Keratinocyte (primary cell): ENCODE results near the gene MMAB. TPM values are rescaled to one million over a fixed set of nuclear protein-coding genes. Genes with fewer than 3 reads are reported as not detected.

ENCODE experiments used
- DNase-seq: peaks from one replicate; pipeline ENCODE4 v3.0.0-alpha.2; 2011; ENCODE audit warnings: low read depth, missing footprints, low spot score
- FAIRE-seq: peaks from 2 replicates; lab custom pipeline; 2011; peaks lifted over from hg19 to GRCh38; lab: Jason Lieb, UNC
- H2AFZ ChIP-seq: 2 replicates; pipeline ENCODE4 v1.6.0; 2012; ENCODE audit warnings: low read length, control low read depth, inconsistent platforms; ENCODE audit not compliant: control insufficient read depth
- H3K27ac ChIP-seq: 2 replicates; pipeline ENCODE4 v1.5.1; 2011; ENCODE audit warnings: low read length; ENCODE audit not compliant: control insufficient read depth, insufficient read depth
- H3K27me3 ChIP-seq: 3 replicates; pipeline ENCODE4 v1.6.0; 2011; ENCODE audit warnings: low read length; ENCODE audit not compliant: control insufficient read depth, insufficient read depth; ENCODE audit errors: extremely low read depth
- H3K36me3 ChIP-seq, 2 experiments: 2 replicates in 1 of 2; 3 replicates in 1 of 2; pipeline ENCODE4 v1.5.1; 2011; ENCODE audit warnings: low read length in 2 of 2, mild to moderate bottlenecking in 1 of 2; ENCODE audit not compliant: control insufficient read depth in 2 of 2, insufficient read depth in 2 of 2; ENCODE audit errors: extremely low read depth in 1 of 2
- H3K4me1 ChIP-seq: 3 replicates; pipeline ENCODE4 v1.5.1; 2011; ENCODE audit warnings: low read length; ENCODE audit not compliant: control insufficient read depth, insufficient read depth; ENCODE audit errors: extremely low read depth
- H3K4me2 ChIP-seq: 3 replicates; pipeline ENCODE4 v1.6.0; 2011; ENCODE audit warnings: low read depth, low read length; ENCODE audit not compliant: control insufficient read depth, insufficient read depth; ENCODE audit errors: extremely low read depth
- H3K4me3 ChIP-seq, 3 experiments: fragments of 200-600 bp in 1 of 3; sonication (generic) in 1 of 3; 2 replicates in 2 of 3; 3 replicates in 1 of 3; pipeline ENCODE4 v1.5.1; 2011 to 2016; ENCODE audit warnings: low read length in 3 of 3, mild to moderate bottlenecking in 3 of 3, control low read depth in 2 of 3, inconsistent platforms in 1 of 3, low read depth in 1 of 3, mixed read lengths in 1 of 3, mixed run types in 1 of 3, moderate library complexity in 1 of 3; ENCODE audit not compliant: control insufficient read depth in 2 of 3, insufficient read depth in 2 of 3; ENCODE audit errors: extremely low read depth in 1 of 3
- H3K79me2 ChIP-seq: 2 replicates; pipeline ENCODE4 v1.6.0; 2012; ENCODE audit warnings: low read length; ENCODE audit not compliant: control insufficient read depth, insufficient read depth
- H3K9ac ChIP-seq: 3 replicates; pipeline ENCODE4 v1.6.0; 2011; ENCODE audit warnings: low read length; ENCODE audit not compliant: control insufficient read depth, insufficient read depth; ENCODE audit errors: extremely low read depth
- H3K9me1 ChIP-seq: 3 replicates; pipeline ENCODE4 v1.6.0; 2011; ENCODE audit warnings: low read length; ENCODE audit not compliant: control insufficient read depth, insufficient read depth; ENCODE audit errors: extremely low read depth
- H3K9me3 ChIP-seq: 2 replicates; pipeline ENCODE4 v1.5.1; 2012; ENCODE audit warnings: low read depth, low read length; ENCODE audit not compliant: control insufficient read depth
- H4K20me1 ChIP-seq: 3 replicates; pipeline ENCODE4 v1.6.0; 2011; ENCODE audit warnings: low read length; ENCODE audit not compliant: control insufficient read depth, insufficient read depth; ENCODE audit errors: extremely low read depth
- CTCF ChIP-seq, 3 experiments: IDR thresholded peaks in 1 of 3; conservative IDR thresholded peaks in 1 of 3; optimal IDR thresholded peaks in 1 of 3; 2 replicates in 2 of 3; 3 replicates in 1 of 3; pipeline versions ENCODE3 to v1.5.1; 2011; ENCODE audit warnings: low read length in 3 of 3, mild to moderate bottlenecking in 3 of 3, moderate library complexity in 2 of 3, control low read depth in 1 of 3, inconsistent platforms in 1 of 3; ENCODE audit not compliant: insufficient read depth in 2 of 3; ENCODE audit errors: extremely low read depth in 1 of 3
- EZH2 ChIP-seq: IDR thresholded peaks from one replicate; pipeline ENCODE4 v1.6.1; 2012; ENCODE audit warnings: inconsistent platforms, mild to moderate bottlenecking, low read length, moderate library complexity
- dilution Hi-C: fragments of 300-500 bp; cut with MboI; formaldehyde crosslinking; loops from one replicate; pipeline ENCODE4 v1.7.0; 2020; ENCODE audit warnings: low sequenced_read_pairs; ENCODE audit not compliant: extremely low pct_ligation_motif_present
- polyA plus RNA-seq, 5 experiments: library from polyadenylated mRNA; depleted of rRNA in 3 of 5; stranded (reverse) in 3 of 5; stranded (forward) in 1 of 5; unstranded in 1 of 5; fragments of >200 nt; gene quantifications; 1 replicate in 1 of 5; 2 replicates in 3 of 5; 3 replicates in 1 of 5; pipeline versions ENCODE4 v1.2.1 to v1.2.3, GENCODE V29; 2011 to 2012; ENCODE audit warnings: missing spikeins in 2 of 5, low read depth in 1 of 5, low replicate concordance in 1 of 5

MMAB gene
- polyA plus RNA-seq, 1 donor (not counting 4 experiments of a cell fraction or from before 2014, with no cell fraction given) = 30.6 TPM

- Histone ChIP-seq H3K79me2 (no peaks in the 10 kb centered on the region), H3K4me1 (no peaks in the 10 kb centered on the region), H3K9me1 (no peaks in the 10 kb centered on the region), H3K36me3 (peaks cover 0 to 3% of the 10 kb centered on the region in 2 experiments), H3K4me2 (no peak overlapping the region), H3K27ac (no peak overlapping the region), H3K27me3 (peaks cover 25% of the 10 kb centered on the region), H3K9me3 (no peaks in the 10 kb centered on the region), H3K9ac (no peak overlapping the region), H4K20me1 (no peaks in the 10 kb centered on the region), H3K4me3 (no peak overlapping the region), H2AFZ (no peak overlapping the region)
- FAIRE-seq (no peak), DNase-seq (no peak)
- dilution Hi-C loops = no loop called here
- TF ChIP-seq EZH2 (no peak), CTCF (optimal IDR thresholded peaks at IDR 0.05 in 1 of 3, IDR thresholded peaks at IDR 0.05 in 1 of 3, conservative IDR thresholded peaks at IDR 0.05 in 1 of 3; ENCODE audit: extremely low read depth in 1 of 3, insufficient read depth in 2 of 3, low read length in 3 of 3) (no peak)
Measured at GRCh38 chr12:109554761-109555160, 18.5 kb downstream of the MMAB start.

GRCh38 chr12:109553906-109554500, 19.3 kb downstream of the MMAB start:
- H3K4me1 ChIP-seq = no peaks in the 10 kb centered on the region
- no peaks in the 10 kb centered on the region for H4K20me1 ChIP-seq
- H3K9me1 ChIP-seq = no peaks in the 10 kb centered on the region
- peaks cover 29% of the 10 kb centered on the region for H3K27me3 ChIP-seq
- dilution Hi-C loops = no loop called here
- DNase-seq = no peak
- no peak overlapping the region for H3K9ac ChIP-seq
- H3K9me3 ChIP-seq = no peaks in the 10 kb centered on the region
- no peak overlapping the region for H3K4me2 ChIP-seq
- no peaks in the 10 kb centered on the region for H3K79me2 ChIP-seq
- FAIRE-seq = no peak
- no peak overlapping the region for H2AFZ ChIP-seq
- no peak overlapping the region for H3K4me3 ChIP-seq
- H3K27ac ChIP-seq = no peak overlapping the region
- no peak for TF ChIP-seq CTCF (optimal IDR thresholded peaks at IDR 0.05 in 1 of 3, IDR thresholded peaks at IDR 0.05 in 1 of 3, conservative IDR thresholded peaks at IDR 0.05 in 1 of 3; ENCODE audit: extremely low read depth in 1 of 3, insufficient read depth in 2 of 3, low read length in 3 of 3)
- no peak for TF ChIP-seq EZH2
- peaks cover 0 to 2% of the 10 kb centered on the region in 2 experiments for H3K36me3 ChIP-seq
